AG04450 (cell line): Measurements from ENCODE around the gene MTG2. TPM values are rescaled to one million over a fixed set of nuclear protein-coding genes. Genes with fewer than 3 reads are reported as not detected.

Experiments used
- CTCF ChIA-PET: fragments of 300-600, 350-600 bp; formaldehyde crosslinking; extraction: SDS; loops from one replicate; lab custom pipeline; 2022; ENCODE audit warnings: antibody characterized with exemption, inconsistent platforms; lab: Charles Lee
- POLR2A ChIA-PET: fragments of 350-600 bp; formaldehyde crosslinking; extraction: SDS; loops from one replicate; lab custom pipeline; 2021; ENCODE audit warnings: antibody characterized with exemption, inconsistent platforms; lab: Yijun Ruan, JAX
- DNase-seq: peaks from one replicate; pipeline ENCODE4 v3.0.0-alpha.2; 2011; ENCODE audit warnings: low read depth, low spot score
- H3K27ac ChIP-seq: one replicate; pipeline ENCODE4 v1.5.1; 2012; ENCODE audit warnings: low read depth, low read length, control low read depth
- H3K27me3 ChIP-seq: one replicate; pipeline ENCODE4 v1.6.0; 2012; ENCODE audit warnings: low read length; ENCODE audit not compliant: control insufficient read depth, insufficient read depth
- H3K4me3 ChIP-seq: 2 replicates; pipeline ENCODE4 v1.5.1; 2011; ENCODE audit warnings: mild to moderate bottlenecking, low read depth, low read length, control low read depth
- H3K9me3 ChIP-seq: 2 replicates; pipeline ENCODE4 v1.5.1; 2012; ENCODE audit warnings: low read length; ENCODE audit not compliant: control insufficient read depth, insufficient read depth
- CTCF ChIP-seq: IDR thresholded peaks from 2 replicates; pipeline ENCODE4 v1.5.1; 2011; ENCODE audit warnings: low read depth, low read length, control low read depth, inconsistent platforms
- polyA plus RNA-seq: library from polyadenylated mRNA; depleted of rRNA; stranded (reverse); fragments of >200 nt; gene quantifications from 2 replicates; pipeline ENCODE4 v1.2.3, GENCODE V29; 2011

Gene MTG2
- polyA plus RNA-seq, 1 experiment = 15.6 TPM

- CTCF ChIA-PET = no interaction called here
- POLR2A ChIA-PET = no interaction called here
- Histone ChIP-seq H3K27ac (no peak overlapping the region), H3K9me3 (peaks cover 4% of the 10 kb centered on the region; the same call in 1 of the 2 replicates), H3K27me3 (peaks cover 69% of the 10 kb centered on the region), H3K4me3 (no peak overlapping the region)
- DNase-seq = no peak
- TF ChIP-seq CTCF = no peak
Observed at GRCh38 chr20:62222266-62222850, 39.5 kb downstream of the MTG2 start.

- no peak overlapping the region for H3K4me3 ChIP-seq
- H3K9me3 ChIP-seq = peaks cover 4% of the 10 kb centered on the region; the same call in 1 of the 2 replicates
- ChIA-PET POLR2A (no interaction called here), CTCF (no interaction called here)
- DNase-seq = no peak
- no peak for TF ChIP-seq CTCF
- peaks cover 69% of the 10 kb centered on the region for H3K27me3 ChIP-seq
- H3K27ac ChIP-seq = no peak overlapping the region
Observed at GRCh38 chr20:62222972-62223371, 40.1 kb downstream of the MTG2 start.

DNA sequence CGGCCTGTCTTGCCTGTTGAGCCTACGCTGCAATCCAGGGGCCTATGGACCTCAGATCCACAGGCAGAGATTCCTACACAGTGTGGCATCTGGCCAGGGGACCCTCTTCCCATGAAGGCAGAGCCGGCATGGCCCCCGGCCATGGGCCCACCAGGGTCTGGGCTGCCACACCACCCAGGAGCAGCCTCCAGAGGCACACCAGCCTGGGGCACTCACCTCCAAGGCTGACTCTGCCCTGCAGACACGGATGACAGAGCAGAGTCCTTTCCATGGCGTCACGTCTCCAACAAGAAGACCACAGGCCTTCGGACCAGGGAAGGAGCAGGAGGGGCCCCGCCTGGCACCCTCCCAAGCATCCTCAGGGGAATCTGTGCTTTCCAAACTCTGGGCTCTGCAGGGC is 40.7 kb downstream of the MTG2 start:
- H3K4me3 ChIP-seq = no peak overlapping the region
- H3K27me3 ChIP-seq = peaks cover 64% of the 10 kb centered on the region
- CTCF ChIA-PET = no interaction called here
- H3K27ac ChIP-seq = no peak overlapping the region
- TF ChIP-seq CTCF = no peak
- DNase-seq = no peak
- H3K9me3 ChIP-seq = peaks cover 4% of the 10 kb centered on the region; the same call in 1 of the 2 replicates
- POLR2A ChIA-PET = no interaction called here

- POLR2A ChIA-PET = no interaction called here
- DNase-seq = no peak
- H3K4me3 ChIP-seq = no peak overlapping the region
- no peak overlapping the region for H3K27ac ChIP-seq
- TF ChIP-seq CTCF = no peak
- CTCF ChIA-PET = no interaction called here
- H3K9me3 ChIP-seq = peaks cover 4% of the 10 kb centered on the region; the same call in 1 of the 2 replicates
- peaks cover 59% of the 10 kb centered on the region for H3K27me3 ChIP-seq
Observed at GRCh38 chr20:62224113-62224855, 41.5 kb downstream of the MTG2 start.

DNA sequence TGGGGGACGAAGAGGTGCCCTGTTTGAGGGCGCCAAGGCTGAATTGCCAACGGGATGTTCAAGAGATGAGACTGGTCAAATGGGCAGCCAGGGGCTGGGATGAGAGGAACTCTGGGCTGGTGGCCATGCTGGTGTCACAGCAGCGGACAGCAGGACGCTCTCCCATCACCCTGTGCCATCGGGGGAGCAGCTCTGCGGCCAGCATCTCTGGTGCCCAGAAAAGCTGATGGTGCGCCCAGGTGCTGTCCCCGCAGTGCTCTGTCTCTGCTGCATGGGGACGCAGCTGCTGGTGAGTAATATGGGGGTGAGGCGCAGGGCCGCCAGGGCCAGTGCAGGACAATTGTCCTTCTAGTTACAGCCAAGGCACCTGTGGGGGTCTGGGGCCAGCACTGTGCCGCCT is 42.2 kb downstream of the MTG2 start:
- no peak for TF ChIP-seq CTCF
- Histone ChIP-seq H3K4me3 (no peak overlapping the region), H3K9me3 (peaks cover 4% of the 10 kb centered on the region; the same call in 1 of the 2 replicates), H3K27ac (no peak overlapping the region), H3K27me3 (peaks cover 55% of the 10 kb centered on the region)
- ChIA-PET POLR2A (no interaction called here), CTCF (no interaction called here)
- no peak for DNase-seq
